Stimulated activated naive CD8-positive, alpha-beta T cell treated with anti-CD3 and anti-CD28 coated beads, Interleukin-15, Interleukin-2, amounts not matched to agents 100 U/mL and 50 U/mL, for 24 hours (primary cell): ENCODE measurements around the gene WDR18.

Experiments
- ATAC-seq: fragments of 150-1000 bp; cut with Tn5 transposase; one replicate; pipeline ENCODE4 v1.10.0; 2021
- DNase-seq: peaks from one replicate; pipeline ENCODE4 v3.0.0; 2021

Gene WDR18

GRCh38 chr19:1042689-1043511 is 58.8 kb downstream of the WDR18 start:
- no peak for ATAC-seq
- DNase-seq, result no peak
